ACC112 (cell line): ENCODE results near the gene DYRK1B.

Experiments used
- H2AFZ ChIP-seq: fragments of 200-600 bp; sonication (generic); one replicate; pipeline ENCODE4 v1.6.0; 2017; ENCODE audit warnings: antibody characterized with exemption, low read length; ENCODE audit not compliant: unreplicated experiment
- H3K27ac ChIP-seq: fragments of 200-600 bp; sonication (generic); 2 replicates; pipeline ENCODE4 v1.5.1; 2014; ENCODE audit warnings: low read depth, mild to moderate bottlenecking, antibody characterized with exemption, low read length, moderate library complexity
- H3K27me3 ChIP-seq: fragments of 200-600 bp; sonication (generic); 2 replicates; pipeline ENCODE4 v1.6.1; 2014; ENCODE audit warnings: mild to moderate bottlenecking, antibody characterized with exemption, low read length, moderate library complexity, mixed read lengths; ENCODE audit not compliant: insufficient read depth
- H3K36me3 ChIP-seq: fragments of 200-600 bp; sonication (generic); 2 replicates; pipeline ENCODE4 v1.6.1; 2016; ENCODE audit warnings: mild to moderate bottlenecking, antibody characterized with exemption, low read length, moderate library complexity, mixed read lengths; ENCODE audit not compliant: insufficient read depth
- H3K4me1 ChIP-seq: fragments of 200-600 bp; sonication (generic); one replicate; pipeline ENCODE4 v1.6.1; 2016; ENCODE audit warnings: low read length, mixed read lengths; ENCODE audit not compliant: insufficient read depth, unreplicated experiment, control insufficient read depth
- H3K4me3 ChIP-seq: fragments of 200-600 bp; sonication (generic); 2 replicates; pipeline ENCODE4 v1.5.1; 2014; ENCODE audit warnings: mild to moderate bottlenecking, low read depth, low read length
- H3K79me2 ChIP-seq: fragments of 200-600 bp; sonication (generic); one replicate; pipeline ENCODE4 v1.6.0; 2016; ENCODE audit warnings: low read length; ENCODE audit not compliant: control insufficient read depth, unreplicated experiment, insufficient read depth

The DYRK1B gene

GRCh38 chr19:39858541-39858940 is 24.6 kb upstream of the DYRK1B start:
- Histone ChIP-seq H3K79me2 (no peaks in the 10 kb centered on the region), H3K27me3 (peaks cover 8% of the 10 kb centered on the region; the same call in 1 of the 2 replicates), H3K4me3 (no peak overlapping the region), H3K4me1 (no peaks in the 10 kb centered on the region), H3K36me3 (no peaks in the 10 kb centered on the region), H2AFZ (no peak overlapping the region), H3K27ac (no peak overlapping the region)

- no peak overlapping the region for H3K4me3 ChIP-seq
- no peaks in the 10 kb centered on the region for H3K4me1 ChIP-seq
- H3K27ac ChIP-seq = no peak overlapping the region
- H3K79me2 ChIP-seq = no peaks in the 10 kb centered on the region
- H3K36me3 ChIP-seq = no peaks in the 10 kb centered on the region
- H2AFZ ChIP-seq = no peak overlapping the region
- H3K27me3 ChIP-seq = peaks cover 1% of the 10 kb centered on the region; the same call in 1 of the 2 replicates
These were observed 18.9 kb upstream of the DYRK1B start for GRCh38 chr19:39852882-39853281.

GRCh38 chr19:39850892-39851291 is 16.9 kb upstream of the DYRK1B start:
- Histone ChIP-seq H3K27ac (no peak overlapping the region), H3K36me3 (no peaks in the 10 kb centered on the region), H3K4me1 (no peaks in the 10 kb centered on the region), H3K4me3 (no peak overlapping the region), H3K27me3 (no peaks in the 10 kb centered on the region), H3K79me2 (peaks cover 3% of the 10 kb centered on the region), H2AFZ (no peak overlapping the region)

GRCh38 chr19:39848392-39848791 is 14.4 kb upstream of the DYRK1B start:
- H3K4me3 ChIP-seq = no peak overlapping the region
- peaks cover 10% of the 10 kb centered on the region for H3K4me1 ChIP-seq
- no peaks in the 10 kb centered on the region for H3K27me3 ChIP-seq
- no peak overlapping the region for H2AFZ ChIP-seq
- H3K27ac ChIP-seq = no peak overlapping the region
- no peaks in the 10 kb centered on the region for H3K36me3 ChIP-seq
- peaks cover 27% of the 10 kb centered on the region for H3K79me2 ChIP-seq

GRCh38 chr19:39847525-39847924 is 13.6 kb upstream of the DYRK1B start:
- peaks cover 19% of the 10 kb centered on the region for H3K4me1 ChIP-seq
- no peak overlapping the region for H2AFZ ChIP-seq
- no peaks in the 10 kb centered on the region for H3K36me3 ChIP-seq
- peaks cover 36% of the 10 kb centered on the region for H3K79me2 ChIP-seq
- H3K27me3 ChIP-seq = no peaks in the 10 kb centered on the region
- H3K4me3 ChIP-seq = no peak overlapping the region
- H3K27ac ChIP-seq = no peak overlapping the region

GRCh38 chr19:39846678-39847486 is 12.9 kb upstream of the DYRK1B start:
- Histone ChIP-seq H3K4me1 (peaks cover 20% of the 10 kb centered on the region), H3K27ac (peak overlapping the region; percentile 7; the same call in 1 of the 2 replicates), H3K36me3 (no peaks in the 10 kb centered on the region), H3K79me2 (peaks cover 40% of the 10 kb centered on the region), H2AFZ (no peak overlapping the region), H3K27me3 (no peaks in the 10 kb centered on the region), H3K4me3 (peak overlapping the region; percentile 86)

- peak within 1 kb of the TSS; percentile 86 for H3K4me3 ChIP-seq
- peaks cover 27% of the 10 kb centered on the region for H3K4me1 ChIP-seq
- H3K79me2 ChIP-seq = peaks cover 48% of the 10 kb centered on the region
- peak within 1 kb of the TSS; percentile 44 for H2AFZ ChIP-seq
- no peaks in the 10 kb centered on the region for H3K36me3 ChIP-seq
- peak within 1 kb of the TSS; percentile 39 for H3K27ac ChIP-seq
- H3K27me3 ChIP-seq = no peaks in the 10 kb centered on the region
These were observed 12.1 kb upstream of the DYRK1B start, which contains the start of gene FBL for GRCh38 chr19:39845933-39846677. FBL (minus strand) TSS chr19:39846379; CDS start chr19:39846300, 79 bp downstream.

GRCh38 chr19:39845584-39845932 is 11.6 kb upstream of the DYRK1B start:
- Histone ChIP-seq H3K27ac (peak overlapping the region; percentile 39), H3K27me3 (no peaks in the 10 kb centered on the region), H3K4me1 (peaks cover 27% of the 10 kb centered on the region), H2AFZ (peak overlapping the region; percentile 44), H3K4me3 (peak overlapping the region; percentile 86), H3K36me3 (no peaks in the 10 kb centered on the region), H3K79me2 (peaks cover 54% of the 10 kb centered on the region)

- Histone ChIP-seq H2AFZ (no peak overlapping the region), H3K4me3 (peak overlapping the region; percentile 86), H3K27ac (peak overlapping the region; percentile 39; the same call in 1 of the 2 replicates), H3K79me2 (peaks cover 58% of the 10 kb centered on the region), H3K36me3 (no peaks in the 10 kb centered on the region), H3K27me3 (no peaks in the 10 kb centered on the region), H3K4me1 (peaks cover 27% of the 10 kb centered on the region)
These were observed 11.2 kb upstream of the DYRK1B start for GRCh38 chr19:39845172-39845571.

- Histone ChIP-seq H3K4me1 (peaks cover 27% of the 10 kb centered on the region), H3K79me2 (peaks cover 68% of the 10 kb centered on the region), H2AFZ (no peak overlapping the region), H3K36me3 (no peaks in the 10 kb centered on the region), H3K4me3 (peak overlapping the region; percentile 86), H3K27ac (no peak overlapping the region), H3K27me3 (no peaks in the 10 kb centered on the region)
These were observed 10.2 kb upstream of the DYRK1B start for GRCh38 chr19:39843919-39844793.
